ENCODE data around the gene CFAP53. TPM values are rescaled to one million over a fixed set of nuclear protein-coding genes. Genes with fewer than 3 reads are reported as not detected.

The CFAP53 gene
- polyA plus RNA-seq, 1 donor from 2014 or later, result 0.64 TPM

GRCh38 chr18:50279752-50280151 lies 13.5 kb upstream of the CFAP53 start:
- H3K36me3 ChIP-seq (ENCODE audit: insufficient read depth, low read length), result no peaks in the 10 kb centered on the region
- peaks cover 26% of the 10 kb centered on the region for H3K79me2 ChIP-seq (replicated peaks; ENCODE audit: insufficient read depth, low read length)

GRCh38 chr18:50277942-50278341 lies 11.6 kb upstream of the CFAP53 start:
- Histone ChIP-seq H3K4me3 (ENCODE audit: low read length) (no peak overlapping the region), H3K9ac (ENCODE audit: low read length) (no peak overlapping the region), H3K9me2 (ENCODE audit: insufficient read depth, low read length) (no peaks in the 10 kb centered on the region), H3K9me3 (ENCODE audit: low read length) (no peaks in the 10 kb centered on the region), H3K79me2 (replicated peaks; ENCODE audit: insufficient read depth, low read length) (peaks cover 26% of the 10 kb centered on the region), H3K27me3 (ENCODE audit: insufficient read depth, low read depth, low read length) (no peaks in the 10 kb centered on the region), H4K20me1 (ENCODE audit: insufficient read depth) (no peaks in the 10 kb centered on the region), H3K36me3 (ENCODE audit: insufficient read depth, low read length) (no peaks in the 10 kb centered on the region), H3K4me2 (ENCODE audit: low read length) (no peak overlapping the region), H3K27ac (ENCODE audit: low read length) (no peak overlapping the region), H2AFZ (ENCODE audit: low read depth, low read length) (no peak overlapping the region), H3F3A (ENCODE audit: insufficient read depth, low read length, poor library complexity, severe bottlenecking) (no peaks in the 10 kb centered on the region)
- TF ChIP-seq RAD21 (conservative IDR thresholded peaks at IDR 0.05), result no peak
- TF ChIP-seq MXI1 (conservative IDR thresholded peaks at IDR 0.05; ENCODE audit: poor library complexity, severe bottlenecking), result no peak
- no peak for TF ChIP-seq SMC3 (conservative IDR thresholded peaks at IDR 0.05; ENCODE audit: poor library complexity)
- no peak for TF ChIP-seq TAF1 (IDR thresholded peaks at IDR 0.05; ENCODE audit: low read depth)
- no peak for TF ChIP-seq POLR2AphosphoS5 (IDR thresholded peaks at IDR 0.05)
- no peak for TF ChIP-seq REST (IDR thresholded peaks at IDR 0.05; ENCODE audit: borderline replicate concordance)
- no peak for TF ChIP-seq EZH2 (IDR thresholded peaks at IDR 0.05; ENCODE audit: borderline replicate concordance, insufficient read depth, low read length, poor library complexity, severe bottlenecking)
- no peak for TF ChIP-seq EP300 (conservative IDR thresholded peaks at IDR 0.05; ENCODE audit: poor library complexity, severe bottlenecking)

More at GRCh38 chr18:50279752-50280151, 13.5 kb upstream of the CFAP53 start:
- Histone ChIP-seq H3K9ac (ENCODE audit: low read length) (no peak overlapping the region), H3K9me2 (ENCODE audit: insufficient read depth, low read length) (no peaks in the 10 kb centered on the region), H3K27me3 (ENCODE audit: insufficient read depth, low read depth, low read length) (no peaks in the 10 kb centered on the region), H3K9me3 (ENCODE audit: low read length) (no peaks in the 10 kb centered on the region), H3K27ac (ENCODE audit: low read length) (no peak overlapping the region), H3F3A (ENCODE audit: insufficient read depth, low read length, poor library complexity, severe bottlenecking) (no peaks in the 10 kb centered on the region), H2AFZ (ENCODE audit: low read depth, low read length) (no peak overlapping the region), H3K4me2 (ENCODE audit: low read length) (peak overlapping the region; percentile 77), H3K4me3 (ENCODE audit: low read length) (peak overlapping the region; percentile 82), H4K20me1 (ENCODE audit: insufficient read depth) (no peaks in the 10 kb centered on the region)
- no peak for TF ChIP-seq SMC3 (conservative IDR thresholded peaks at IDR 0.05; ENCODE audit: poor library complexity)
- TF ChIP-seq EZH2 (IDR thresholded peaks at IDR 0.05; ENCODE audit: borderline replicate concordance, insufficient read depth, low read length, poor library complexity, severe bottlenecking), result no peak
- no peak for TF ChIP-seq REST (IDR thresholded peaks at IDR 0.05; ENCODE audit: borderline replicate concordance)
- TF ChIP-seq RAD21 (conservative IDR thresholded peaks at IDR 0.05), result no peak
- no peak for TF ChIP-seq POLR2AphosphoS5 (IDR thresholded peaks at IDR 0.05)
- no peak for TF ChIP-seq EP300 (conservative IDR thresholded peaks at IDR 0.05; ENCODE audit: poor library complexity, severe bottlenecking)
- no peak for TF ChIP-seq TAF1 (IDR thresholded peaks at IDR 0.05; ENCODE audit: low read depth)
- TF ChIP-seq MXI1 (conservative IDR thresholded peaks at IDR 0.05; ENCODE audit: poor library complexity, severe bottlenecking), result no peak
- TF ChIP-seq CTCF (IDR thresholded peaks at IDR 0.05; ENCODE audit: poor library complexity, severe bottlenecking), result no peak
